ENCODE results near the gene DOCK6. TPM values are rescaled to one million over a fixed set of nuclear protein-coding genes. Genes with fewer than 3 reads are reported as not detected.
"Not testable (repeated sequence)": the region's sequence is repeated elsewhere in the genome, so short reads cannot be mapped to it uniquely, and the experiment has no call there.

Gene DOCK6
- polyA plus RNA-seq, 5 donors: 55.4 to 95.2 (median 77.7) TPM

- DNase-seq: no peak
These were observed 89.7 kb downstream of the DOCK6 start for GRCh38 chr19:11172576-11172975.

GRCh38 chr19:11171144-11171543 lies 91.2 kb downstream of the DOCK6 start:
- no peak for DNase-seq

GRCh38 chr19:11169896-11170678 lies 92.2 kb downstream of the DOCK6 start:
- no peak for DNase-seq

- DNase-seq: no peak
These were observed 93.8 kb downstream of the DOCK6 start for GRCh38 chr19:11168568-11168967.

GRCh38 chr19:11166281-11167142 lies 95.8 kb downstream of the DOCK6 start:
- DNase-seq: no peak

- DNase-seq: no peak
These were observed 96.8 kb downstream of the DOCK6 start for GRCh38 chr19:11165486-11166030.

- DNase-seq: peak; percentile 86 to 92
These were observed 97.4 kb downstream of the DOCK6 start for GRCh38 chr19:11164879-11165406.

- no peak for DNase-seq
These were observed 98.0 kb downstream of the DOCK6 start for GRCh38 chr19:11164296-11164695.

- DNase-seq: not testable (repeated sequence)
These were observed 101.9 kb downstream of the DOCK6 start for GRCh38 chr19:11160440-11160768.

GRCh38 chr19:11159598-11160439 lies 102.5 kb downstream of the DOCK6 start:
- peak; percentile 60 to 70 for DNase-seq

- peak; percentile 97 to 98 for DNase-seq
These were observed 106.8 kb downstream of the DOCK6 start, which contains the start of gene SPC24 for GRCh38 chr19:11155373-11156120. SPC24 (minus strand) TSS chr19:11155782; CDS start chr19:11155776, 6 bp downstream.

GRCh38 chr19:11154683-11155047 lies 107.7 kb downstream of the DOCK6 start:
- DNase-seq: no peak

- peak in 1 of 2 donors; percentile 35 for DNase-seq
These were observed 109.8 kb downstream of the DOCK6 start for GRCh38 chr19:11152318-11153062.

GRCh38 chr19:11151181-11151580 lies 111.1 kb downstream of the DOCK6 start:
- peak; percentile 62 to 69 for DNase-seq

Other genes starting within 250 kb of the DOCK6 start
- 10 to 100 TPM; 11.1 to 39.2 (median 23.0) TPM for gene LDLR, start 173.1 kb downstream of the DOCK6 start, polyA plus RNA-seq (ENCODE audit: insufficient read depth in 1 of 5, insufficient read length in 5 of 5, low replicate concordance in 1 of 5)
- gene SPC24, start 106.7 kb downstream of the DOCK6 start, polyA plus RNA-seq (ENCODE audit: insufficient read depth in 1 of 5, insufficient read length in 5 of 5, low replicate concordance in 1 of 5): 10 to 100 TPM; 15.4 to 34.8 (median 24.9) TPM
- 100 to 1,000 TPM; 218 to 306 (median 249) TPM for gene KANK2, start 65.0 kb downstream of the DOCK6 start, polyA plus RNA-seq (ENCODE audit: insufficient read depth in 1 of 5, insufficient read length in 5 of 5, low replicate concordance in 1 of 5)
- 1 to 10 TPM in 2 of 5 donors, under 1 TPM in 3; 0.41 to 1.2 (median 0.81) TPM for gene ANGPTL8, start 22.9 kb downstream of the DOCK6 start, polyA plus RNA-seq (ENCODE audit: insufficient read depth in 1 of 5, insufficient read length in 5 of 5, low replicate concordance in 1 of 5)
- gene TSPAN16, start 33.6 kb upstream of the DOCK6 start, polyA plus RNA-seq (ENCODE audit: insufficient read depth in 1 of 5, insufficient read length in 5 of 5, low replicate concordance in 1 of 5): under 1 TPM in 1 of 5 donors, not detected in 4; 0.17 TPM
- 10 to 100 TPM; 13.6 to 22.3 (median 16.6) TPM for gene RAB3D, start 77.1 kb upstream of the DOCK6 start, polyA plus RNA-seq (ENCODE audit: insufficient read depth in 1 of 5, insufficient read length in 5 of 5, low replicate concordance in 1 of 5)
- 10 to 100 TPM; 66.0 to 99.0 (median 79.6) TPM for gene TMEM205, start 83.7 kb upstream of the DOCK6 start, polyA plus RNA-seq (ENCODE audit: insufficient read depth in 1 of 5, insufficient read length in 5 of 5, low replicate concordance in 1 of 5)
- 10 to 100 TPM; 34.9 to 52.9 (median 45.6) TPM for gene CCDC159, start 84.0 kb upstream of the DOCK6 start, polyA plus RNA-seq (ENCODE audit: insufficient read depth in 1 of 5, insufficient read length in 5 of 5, low replicate concordance in 1 of 5)
- gene PLPPR2, start 92.9 kb upstream of the DOCK6 start, polyA plus RNA-seq (ENCODE audit: insufficient read depth in 1 of 5, insufficient read length in 5 of 5, low replicate concordance in 1 of 5): 10 to 100 TPM; 16.2 to 32.3 (median 22.1) TPM
- gene SWSAP1, start 112.1 kb upstream of the DOCK6 start, polyA plus RNA-seq (ENCODE audit: insufficient read depth in 1 of 5, insufficient read length in 5 of 5, low replicate concordance in 1 of 5): 1 to 10 TPM; 2.0 to 3.5 (median 2.2) TPM
- gene EPOR, start 121.8 kb upstream of the DOCK6 start, polyA plus RNA-seq (ENCODE audit: insufficient read depth in 1 of 5, insufficient read length in 5 of 5, low replicate concordance in 1 of 5): 10 to 100 TPM; 22.1 to 32.5 (median 27.2) TPM
- 10 to 100 TPM; 39.4 to 57.9 (median 50.5) TPM for gene RGL3, start 156.8 kb upstream of the DOCK6 start, polyA plus RNA-seq (ENCODE audit: insufficient read depth in 1 of 5, insufficient read length in 5 of 5, low replicate concordance in 1 of 5)
- 1 to 10 TPM in 4 of 5 donors, under 1 TPM in 1; 0.59 to 2.5 (median 2.4) TPM for gene ODAD3, start 172.6 kb upstream of the DOCK6 start, polyA plus RNA-seq (ENCODE audit: insufficient read depth in 1 of 5, insufficient read length in 5 of 5, low replicate concordance in 1 of 5)
- gene PRKCSH, start 173.1 kb upstream of the DOCK6 start, polyA plus RNA-seq (ENCODE audit: insufficient read depth in 1 of 5, insufficient read length in 5 of 5, low replicate concordance in 1 of 5): 100 to 1,000 TPM; 223 to 345 (median 265) TPM
- under 1 TPM in 4 of 5 donors, not detected in 1; 0.05 to 0.19 (median 0.11) TPM for gene ELAVL3, start 218.5 kb upstream of the DOCK6 start, polyA plus RNA-seq (ENCODE audit: insufficient read depth in 1 of 5, insufficient read length in 5 of 5, low replicate concordance in 1 of 5)
- 1 to 10 TPM; 7.4 to 9.6 (median 8.5) TPM for gene ZNF653, start 243.3 kb upstream of the DOCK6 start, polyA plus RNA-seq (ENCODE audit: insufficient read depth in 1 of 5, insufficient read length in 5 of 5, low replicate concordance in 1 of 5)

Data from right lung (tissue), 5 donors.